ENCODE measurements around the gene PLSCR5. TPM values are rescaled to one million over a fixed set of nuclear protein-coding genes. Genes with fewer than 3 reads are reported as not detected.

Gene PLSCR5
- total and polyA plus RNA-seq, 10 of the 15 experiments (the other 5 are each of a cell fraction or from before 2014, with no cell fraction given): 0.06 TPM; not detected in 9

DNA sequence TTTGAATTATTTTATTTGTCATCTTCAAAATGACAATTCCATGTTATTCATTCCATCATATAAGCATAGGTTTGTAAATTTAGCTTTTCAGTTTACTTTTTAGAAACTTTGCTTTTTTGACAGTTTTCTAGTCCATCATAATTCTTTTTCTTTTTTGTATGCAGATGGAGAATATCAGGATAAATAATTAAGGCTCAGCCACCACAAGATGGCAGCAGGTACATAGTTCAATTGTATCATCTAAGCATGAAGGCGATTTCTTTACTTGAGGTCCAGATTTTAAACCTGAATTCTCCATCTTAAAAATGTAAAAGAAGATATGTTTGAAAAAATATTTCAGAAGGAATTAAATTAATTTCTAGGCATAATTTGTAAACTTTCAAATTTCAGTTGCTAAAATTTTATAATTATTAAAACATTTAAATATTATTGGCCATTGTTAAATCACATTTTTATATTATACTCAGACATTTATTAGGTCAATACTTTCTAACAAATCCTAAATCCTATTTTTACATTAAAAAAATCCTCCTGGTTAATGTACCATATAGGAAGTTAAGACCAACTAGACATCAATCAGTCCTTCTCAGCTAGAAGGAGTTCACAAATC is 15.1 kb downstream of the PLSCR5 start (continued):
- TF ChIP-seq, protein P1, sequence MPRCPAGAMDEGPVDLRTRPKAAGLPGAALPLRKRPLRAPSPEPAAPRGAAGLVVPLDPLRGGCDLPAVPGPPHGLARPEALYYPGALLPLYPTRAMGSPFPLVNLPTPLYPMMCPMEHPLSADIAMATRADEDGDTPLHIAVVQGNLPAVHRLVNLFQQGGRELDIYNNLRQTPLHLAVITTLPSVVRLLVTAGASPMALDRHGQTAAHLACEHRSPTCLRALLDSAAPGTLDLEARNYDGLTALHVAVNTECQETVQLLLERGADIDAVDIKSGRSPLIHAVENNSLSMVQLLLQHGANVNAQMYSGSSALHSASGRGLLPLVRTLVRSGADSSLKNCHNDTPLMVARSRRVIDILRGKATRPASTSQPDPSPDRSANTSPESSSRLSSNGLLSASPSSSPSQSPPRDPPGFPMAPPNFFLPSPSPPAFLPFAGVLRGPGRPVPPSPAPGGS (IDR thresholded peaks at IDR 0.05; ENCODE audit: borderline replicate concordance, insufficient read depth, low read depth, low read length, poor library complexity, severe bottlenecking): no peak
- peak; percentile 48; the same call in 1 of the 2 replicates for TF ChIP-seq RAD21 (IDR thresholded peaks at IDR 0.05; ENCODE audit: insufficient read depth, low read depth, low read length)
- TF ChIP-seq HDAC2 (IDR thresholded peaks at IDR 0.05): no peak
- TF ChIP-seq NFYB (IDR thresholded peaks at IDR 0.05; ENCODE audit: insufficient read depth, low read depth, low read length): no peak
- peak; percentile 53; the same call in 1 of the 2 replicates for TF ChIP-seq SMC3 (IDR thresholded peaks at IDR 0.05; ENCODE audit: borderline replicate concordance, low read length)
- no peak for TF ChIP-seq IKZF1 (conservative IDR thresholded peaks at IDR 0.05)
- no peak for TF ChIP-seq MTA2 (IDR thresholded peaks at IDR 0.05; ENCODE audit: low read depth)
- TF ChIP-seq, protein P2, sequence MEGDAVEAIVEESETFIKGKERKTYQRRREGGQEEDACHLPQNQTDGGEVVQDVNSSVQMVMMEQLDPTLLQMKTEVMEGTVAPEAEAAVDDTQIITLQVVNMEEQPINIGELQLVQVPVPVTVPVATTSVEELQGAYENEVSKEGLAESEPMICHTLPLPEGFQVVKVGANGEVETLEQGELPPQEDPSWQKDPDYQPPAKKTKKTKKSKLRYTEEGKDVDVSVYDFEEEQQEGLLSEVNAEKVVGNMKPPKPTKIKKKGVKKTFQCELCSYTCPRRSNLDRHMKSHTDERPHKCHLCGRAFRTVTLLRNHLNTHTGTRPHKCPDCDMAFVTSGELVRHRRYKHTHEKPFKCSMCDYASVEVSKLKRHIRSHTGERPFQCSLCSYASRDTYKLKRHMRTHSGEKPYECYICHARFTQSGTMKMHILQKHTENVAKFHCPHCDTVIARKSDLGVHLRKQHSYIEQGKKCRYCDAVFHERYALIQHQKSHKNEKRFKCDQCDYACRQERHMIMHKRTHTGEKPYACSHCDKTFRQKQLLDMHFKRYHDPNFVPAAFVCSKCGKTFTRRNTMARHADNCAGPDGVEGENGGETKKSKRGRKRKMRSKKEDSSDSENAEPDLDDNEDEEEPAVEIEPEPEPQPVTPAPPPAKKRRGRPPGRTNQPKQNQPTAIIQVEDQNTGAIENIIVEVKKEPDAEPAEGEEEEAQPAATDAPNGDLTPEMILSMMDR (IDR thresholded peaks at IDR 0.05 in 2 of 3, conservative IDR thresholded peaks at IDR 0.05 in 1 of 3; ENCODE audit: control insufficient read depth in 2 of 3, extremely low read depth in 1 of 3, insufficient read depth in 1 of 3, low read depth in 3 of 3, low read length in 3 of 3): peak; percentile 30 to 51 (median 38); a peak in 5 of 6 replicates
- no peak for TF ChIP-seq YY1 (IDR thresholded peaks at IDR 0.05; ENCODE audit: low read depth, low read length)
- TF ChIP-seq STAT1 (conservative IDR thresholded peaks at IDR 0.05): no peak
